Keratinocyte (primary cell): ENCODE measurements around the gene ABHD2. TPM values are rescaled to one million over a fixed set of nuclear protein-coding genes. Genes with fewer than 3 reads are reported as not detected.
A peak's percentile ranks its signal among the peaks of the same experiment; 100 is the strongest.

ENCODE experiments used
- DNase-seq: peaks from one replicate; pipeline ENCODE4 v3.0.0-alpha.2; 2011; ENCODE audit warnings: low read depth, missing footprints, low spot score
- FAIRE-seq: peaks from 2 replicates; lab custom pipeline; 2011; peaks lifted over from hg19 to GRCh38; lab: Jason Lieb, UNC
- H2AFZ ChIP-seq: 2 replicates; pipeline ENCODE4 v1.6.0; 2012; ENCODE audit warnings: low read length, control low read depth, inconsistent platforms; ENCODE audit not compliant: control insufficient read depth
- H3K27ac ChIP-seq: 2 replicates; pipeline ENCODE4 v1.5.1; 2011; ENCODE audit warnings: low read length; ENCODE audit not compliant: control insufficient read depth, insufficient read depth
- H3K27me3 ChIP-seq: 3 replicates; pipeline ENCODE4 v1.6.0; 2011; ENCODE audit warnings: low read length; ENCODE audit not compliant: control insufficient read depth, insufficient read depth; ENCODE audit errors: extremely low read depth
- H3K36me3 ChIP-seq, 2 experiments: 2 replicates in 1 of 2; 3 replicates in 1 of 2; pipeline ENCODE4 v1.5.1; 2011; ENCODE audit warnings: low read length in 2 of 2, mild to moderate bottlenecking in 1 of 2; ENCODE audit not compliant: control insufficient read depth in 2 of 2, insufficient read depth in 2 of 2; ENCODE audit errors: extremely low read depth in 1 of 2
- H3K4me1 ChIP-seq: 3 replicates; pipeline ENCODE4 v1.5.1; 2011; ENCODE audit warnings: low read length; ENCODE audit not compliant: control insufficient read depth, insufficient read depth; ENCODE audit errors: extremely low read depth
- H3K4me2 ChIP-seq: 3 replicates; pipeline ENCODE4 v1.6.0; 2011; ENCODE audit warnings: low read depth, low read length; ENCODE audit not compliant: control insufficient read depth, insufficient read depth; ENCODE audit errors: extremely low read depth
- H3K4me3 ChIP-seq, 3 experiments: fragments of 200-600 bp in 1 of 3; sonication (generic) in 1 of 3; 2 replicates in 2 of 3; 3 replicates in 1 of 3; pipeline ENCODE4 v1.5.1; 2011 to 2016; ENCODE audit warnings: low read length in 3 of 3, mild to moderate bottlenecking in 3 of 3, control low read depth in 2 of 3, inconsistent platforms in 1 of 3, low read depth in 1 of 3, mixed read lengths in 1 of 3, mixed run types in 1 of 3, moderate library complexity in 1 of 3; ENCODE audit not compliant: control insufficient read depth in 2 of 3, insufficient read depth in 2 of 3; ENCODE audit errors: extremely low read depth in 1 of 3
- H3K79me2 ChIP-seq: 2 replicates; pipeline ENCODE4 v1.6.0; 2012; ENCODE audit warnings: low read length; ENCODE audit not compliant: control insufficient read depth, insufficient read depth
- H3K9ac ChIP-seq: 3 replicates; pipeline ENCODE4 v1.6.0; 2011; ENCODE audit warnings: low read length; ENCODE audit not compliant: control insufficient read depth, insufficient read depth; ENCODE audit errors: extremely low read depth
- H3K9me1 ChIP-seq: 3 replicates; pipeline ENCODE4 v1.6.0; 2011; ENCODE audit warnings: low read length; ENCODE audit not compliant: control insufficient read depth, insufficient read depth; ENCODE audit errors: extremely low read depth
- H3K9me3 ChIP-seq: 2 replicates; pipeline ENCODE4 v1.5.1; 2012; ENCODE audit warnings: low read depth, low read length; ENCODE audit not compliant: control insufficient read depth
- H4K20me1 ChIP-seq: 3 replicates; pipeline ENCODE4 v1.6.0; 2011; ENCODE audit warnings: low read length; ENCODE audit not compliant: control insufficient read depth, insufficient read depth; ENCODE audit errors: extremely low read depth
- EZH2 ChIP-seq: IDR thresholded peaks from one replicate; pipeline ENCODE4 v1.6.1; 2012; ENCODE audit warnings: inconsistent platforms, mild to moderate bottlenecking, low read length, moderate library complexity
- dilution Hi-C: fragments of 300-500 bp; cut with MboI; formaldehyde crosslinking; loops from one replicate; pipeline ENCODE4 v1.7.0; 2020; ENCODE audit warnings: low sequenced_read_pairs; ENCODE audit not compliant: extremely low pct_ligation_motif_present
- polyA plus RNA-seq, 5 experiments: library from polyadenylated mRNA; depleted of rRNA in 3 of 5; stranded (reverse) in 3 of 5; stranded (forward) in 1 of 5; unstranded in 1 of 5; fragments of >200 nt; gene quantifications; 1 replicate in 1 of 5; 2 replicates in 3 of 5; 3 replicates in 1 of 5; pipeline versions ENCODE4 v1.2.1 to v1.2.3, GENCODE V29; 2011 to 2012; ENCODE audit warnings: missing spikeins in 2 of 5, low read depth in 1 of 5, low replicate concordance in 1 of 5
- TF ChIP-seq, protein P1 (sequence below), 3 experiments: IDR thresholded peaks in 1 of 3; conservative IDR thresholded peaks in 1 of 3; optimal IDR thresholded peaks in 1 of 3; 2 replicates in 2 of 3; 3 replicates in 1 of 3; pipeline versions ENCODE3 to v1.5.1; 2011; ENCODE audit warnings: low read length in 3 of 3, mild to moderate bottlenecking in 3 of 3, moderate library complexity in 2 of 3, control low read depth in 1 of 3, inconsistent platforms in 1 of 3; ENCODE audit not compliant: insufficient read depth in 2 of 3; ENCODE audit errors: extremely low read depth in 1 of 3

The ABHD2 gene
- polyA plus RNA-seq, 1 donor (not counting 4 experiments of a cell fraction or from before 2014, with no cell fraction given): 22.8 TPM

DNA sequence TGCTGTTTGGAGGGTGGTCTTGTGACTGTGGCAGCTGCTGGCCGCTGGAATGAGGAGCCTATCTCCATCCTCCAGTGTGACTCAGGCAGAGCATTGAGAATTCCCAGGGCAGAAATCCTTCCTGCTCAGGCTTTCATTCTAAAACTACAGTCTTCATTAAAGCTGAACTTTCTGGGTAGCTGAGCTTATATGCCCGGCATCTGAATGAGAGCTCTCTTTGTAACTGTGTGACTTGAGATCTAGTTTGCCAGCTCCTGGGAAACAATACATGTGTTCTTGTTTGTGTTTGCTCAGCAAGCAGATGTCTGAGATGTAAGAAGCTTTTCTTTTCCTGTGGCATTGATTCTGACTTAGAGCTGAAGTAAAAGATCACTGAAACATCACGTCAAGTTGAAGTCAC is 110.7 kb downstream of the ABHD2 start:
- Histone ChIP-seq H3K79me2 (no peaks in the 10 kb centered on the region), H3K9me1 (peaks cover 2% of the 10 kb centered on the region), H3K27me3 (no peaks in the 10 kb centered on the region), H2AFZ (no peak overlapping the region), H3K4me1 (peaks cover 14% of the 10 kb centered on the region), H3K4me3 (no peak overlapping the region), H3K27ac (no peak overlapping the region), H3K9ac (no peak overlapping the region), H3K4me2 (no peak overlapping the region), H4K20me1 (no peaks in the 10 kb centered on the region), H3K36me3 (peaks cover 0 to 8% of the 10 kb centered on the region in 2 experiments), H3K9me3 (no peaks in the 10 kb centered on the region)
- dilution Hi-C loops: loop anchor here (10.0 kb wide), 1 partner anchor 144 kb away; no protein-coding TSS in a partner anchor
- TF ChIP-seq, protein P1, sequence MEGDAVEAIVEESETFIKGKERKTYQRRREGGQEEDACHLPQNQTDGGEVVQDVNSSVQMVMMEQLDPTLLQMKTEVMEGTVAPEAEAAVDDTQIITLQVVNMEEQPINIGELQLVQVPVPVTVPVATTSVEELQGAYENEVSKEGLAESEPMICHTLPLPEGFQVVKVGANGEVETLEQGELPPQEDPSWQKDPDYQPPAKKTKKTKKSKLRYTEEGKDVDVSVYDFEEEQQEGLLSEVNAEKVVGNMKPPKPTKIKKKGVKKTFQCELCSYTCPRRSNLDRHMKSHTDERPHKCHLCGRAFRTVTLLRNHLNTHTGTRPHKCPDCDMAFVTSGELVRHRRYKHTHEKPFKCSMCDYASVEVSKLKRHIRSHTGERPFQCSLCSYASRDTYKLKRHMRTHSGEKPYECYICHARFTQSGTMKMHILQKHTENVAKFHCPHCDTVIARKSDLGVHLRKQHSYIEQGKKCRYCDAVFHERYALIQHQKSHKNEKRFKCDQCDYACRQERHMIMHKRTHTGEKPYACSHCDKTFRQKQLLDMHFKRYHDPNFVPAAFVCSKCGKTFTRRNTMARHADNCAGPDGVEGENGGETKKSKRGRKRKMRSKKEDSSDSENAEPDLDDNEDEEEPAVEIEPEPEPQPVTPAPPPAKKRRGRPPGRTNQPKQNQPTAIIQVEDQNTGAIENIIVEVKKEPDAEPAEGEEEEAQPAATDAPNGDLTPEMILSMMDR (optimal IDR thresholded peaks at IDR 0.05 in 1 of 3, IDR thresholded peaks at IDR 0.05 in 1 of 3, conservative IDR thresholded peaks at IDR 0.05 in 1 of 3; ENCODE audit: extremely low read depth in 1 of 3, insufficient read depth in 2 of 3, low read length in 3 of 3): no peak
- no peak for TF ChIP-seq EZH2
- FAIRE-seq (peak; percentile 57), DNase-seq (no peak)

DNA sequence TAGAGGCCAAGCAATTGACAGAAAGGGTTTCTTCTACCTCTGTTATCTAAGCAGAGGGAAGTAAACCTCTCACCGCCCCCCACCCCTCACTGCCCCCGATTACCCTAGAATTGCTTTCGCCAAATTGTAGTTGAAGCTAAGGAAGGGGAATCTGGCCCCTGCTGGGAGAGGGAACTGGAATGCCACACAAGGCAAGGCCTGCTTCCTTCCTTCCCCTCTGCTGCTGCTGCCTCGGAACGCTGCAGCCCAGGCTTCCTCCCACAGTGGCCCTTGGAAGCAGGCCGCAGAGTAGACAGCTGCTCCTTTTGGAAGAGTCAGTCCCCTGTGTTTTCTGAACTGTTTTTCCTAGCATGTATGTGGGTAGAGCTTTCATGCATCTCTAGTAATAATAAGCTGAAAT is 111.5 kb downstream of the ABHD2 start:
- H3K36me3 ChIP-seq: peaks cover 0 to 7% of the 10 kb centered on the region in 2 experiments
- dilution Hi-C loops: loop anchor here (10.0 kb wide), 1 partner anchor 145 kb away; no protein-coding TSS in a partner anchor
- H3K79me2 ChIP-seq: no peaks in the 10 kb centered on the region
- no peaks in the 10 kb centered on the region for H3K27me3 ChIP-seq
- H3K27ac ChIP-seq: no peak overlapping the region
- no peak overlapping the region for H3K4me2 ChIP-seq
- H2AFZ ChIP-seq: no peak overlapping the region
- H3K9me3 ChIP-seq: no peaks in the 10 kb centered on the region
- no peak overlapping the region for H3K9ac ChIP-seq
- no peak for TF ChIP-seq EZH2
- TF ChIP-seq, protein P1 (optimal IDR thresholded peaks at IDR 0.05 in 1 of 3, IDR thresholded peaks at IDR 0.05 in 1 of 3, conservative IDR thresholded peaks at IDR 0.05 in 1 of 3; ENCODE audit: extremely low read depth in 1 of 3, insufficient read depth in 2 of 3, low read length in 3 of 3): no peak
- peaks cover 14% of the 10 kb centered on the region for H3K4me1 ChIP-seq
- no peak overlapping the region for H3K4me3 ChIP-seq
- no peak for DNase-seq
- no peak for FAIRE-seq
- peaks cover 2% of the 10 kb centered on the region for H3K9me1 ChIP-seq
- no peaks in the 10 kb centered on the region for H4K20me1 ChIP-seq
